ENCODE measurements around the gene SLC26A3.

Gene SLC26A3

GRCh38 chr7:107827501-107827900 is 24.5 kb upstream of the SLC26A3 start:
- H3K4me2 ChIP-seq (ENCODE audit: low read length) = no peak overlapping the region
- no peak overlapping the region for H3K9ac ChIP-seq (ENCODE audit: low read length)
- no peak overlapping the region for H3K27ac ChIP-seq (ENCODE audit: low read depth, low read length, poor library complexity, severe bottlenecking)
- TF ChIP-seq EZH2 (IDR thresholded peaks at IDR 0.05; ENCODE audit: borderline replicate concordance, low read length) (no peak), CTCF (IDR thresholded peaks at IDR 0.05; ENCODE audit: low read length) (no peak)
- H3K4me1 ChIP-seq (ENCODE audit: insufficient read depth, low read length, severe bottlenecking) = no peaks in the 10 kb centered on the region
- H4K20me1 ChIP-seq (ENCODE audit: insufficient read depth, low read length) = no peaks in the 10 kb centered on the region
- no peaks in the 10 kb centered on the region for H3F3A ChIP-seq (ENCODE audit: insufficient read depth, low read length)
- no peak overlapping the region for H3K4me3 ChIP-seq (ENCODE audit: low read depth, low read length, poor library complexity, severe bottlenecking)
- no peaks in the 10 kb centered on the region for H3K9me2 ChIP-seq (ENCODE audit: low read depth, low read length)
- H2AFZ ChIP-seq (ENCODE audit: low read length) = no peak overlapping the region
- no peaks in the 10 kb centered on the region for H3K79me2 ChIP-seq (ENCODE audit: insufficient read depth, low read length)
- no peaks in the 10 kb centered on the region for H3K27me3 ChIP-seq (ENCODE audit: insufficient read depth, low read length)
- no peaks in the 10 kb centered on the region for H3K9me3 ChIP-seq (ENCODE audit: low read length)
- no peaks in the 10 kb centered on the region for H3K36me3 ChIP-seq (ENCODE audit: insufficient read depth, low read length)

- no peaks in the 10 kb centered on the region for H3K9me2 ChIP-seq (ENCODE audit: low read depth, low read length)
- no peak overlapping the region for H3K9ac ChIP-seq (ENCODE audit: low read length)
- H3K4me3 ChIP-seq (ENCODE audit: low read depth, low read length, poor library complexity, severe bottlenecking) = no peak overlapping the region
- no peaks in the 10 kb centered on the region for H3K36me3 ChIP-seq (ENCODE audit: insufficient read depth, low read length)
- no peak overlapping the region for H3K27ac ChIP-seq (ENCODE audit: low read depth, low read length, poor library complexity, severe bottlenecking)
- H4K20me1 ChIP-seq (ENCODE audit: insufficient read depth, low read length) = no peaks in the 10 kb centered on the region
- H3K79me2 ChIP-seq (ENCODE audit: insufficient read depth, low read length) = no peaks in the 10 kb centered on the region
- H3K4me1 ChIP-seq (ENCODE audit: insufficient read depth, low read length, severe bottlenecking) = no peaks in the 10 kb centered on the region
- no peak overlapping the region for H2AFZ ChIP-seq (ENCODE audit: low read length)
- H3K27me3 ChIP-seq (ENCODE audit: insufficient read depth, low read length) = no peaks in the 10 kb centered on the region
- H3K9me3 ChIP-seq (ENCODE audit: low read length) = no peaks in the 10 kb centered on the region
- no peak for TF ChIP-seq CTCF (IDR thresholded peaks at IDR 0.05; ENCODE audit: low read length)
- no peak for TF ChIP-seq EZH2 (IDR thresholded peaks at IDR 0.05; ENCODE audit: borderline replicate concordance, low read length)
- H3F3A ChIP-seq (ENCODE audit: insufficient read depth, low read length) = no peaks in the 10 kb centered on the region
- no peak overlapping the region for H3K4me2 ChIP-seq (ENCODE audit: low read length)
These were observed 23.4 kb upstream of the SLC26A3 start for GRCh38 chr7:107826451-107826850.

DNA sequence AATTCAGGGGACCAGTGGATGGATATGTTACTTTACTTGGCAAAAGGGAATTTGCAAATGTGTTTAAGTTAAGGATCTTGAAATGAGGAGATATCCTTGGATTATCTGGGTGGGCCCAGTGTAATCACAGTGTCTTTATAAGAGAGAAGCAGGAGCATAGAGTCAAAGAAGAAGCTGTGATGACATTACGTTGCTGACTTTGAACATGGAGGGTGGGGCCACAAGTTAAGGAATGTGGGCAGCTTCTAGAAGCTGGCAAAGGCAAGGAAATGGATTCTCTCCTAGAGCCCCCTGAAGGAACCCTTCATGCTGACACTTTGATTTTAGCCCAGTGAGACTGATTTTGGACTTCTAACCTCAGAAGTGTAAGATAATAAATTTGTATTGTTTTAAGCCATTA is 21.8 kb upstream of the SLC26A3 start:
- H3K27ac ChIP-seq (ENCODE audit: low read depth, low read length, poor library complexity, severe bottlenecking) = no peak overlapping the region
- no peak overlapping the region for H3K9ac ChIP-seq (ENCODE audit: low read length)
- H3K4me1 ChIP-seq (ENCODE audit: insufficient read depth, low read length, severe bottlenecking) = no peaks in the 10 kb centered on the region
- H3K9me3 ChIP-seq (ENCODE audit: low read length) = no peaks in the 10 kb centered on the region
- no peak overlapping the region for H3K4me3 ChIP-seq (ENCODE audit: low read depth, low read length, poor library complexity, severe bottlenecking)
- H3K4me2 ChIP-seq (ENCODE audit: low read length) = no peak overlapping the region
- no peak overlapping the region for H2AFZ ChIP-seq (ENCODE audit: low read length)
- H3K36me3 ChIP-seq (ENCODE audit: insufficient read depth, low read length) = no peaks in the 10 kb centered on the region
- H3K79me2 ChIP-seq (ENCODE audit: insufficient read depth, low read length) = no peaks in the 10 kb centered on the region
- no peaks in the 10 kb centered on the region for H3K27me3 ChIP-seq (ENCODE audit: insufficient read depth, low read length)
- H4K20me1 ChIP-seq (ENCODE audit: insufficient read depth, low read length) = no peaks in the 10 kb centered on the region
- no peaks in the 10 kb centered on the region for H3F3A ChIP-seq (ENCODE audit: insufficient read depth, low read length)
- TF ChIP-seq EZH2 (IDR thresholded peaks at IDR 0.05; ENCODE audit: borderline replicate concordance, low read length) (no peak), CTCF (IDR thresholded peaks at IDR 0.05; ENCODE audit: low read length) (no peak)
- no peaks in the 10 kb centered on the region for H3K9me2 ChIP-seq (ENCODE audit: low read depth, low read length)

Measured in OCI-LY1 (cell line).